WTC11 (cell line): Measurements from ENCODE around the gene MMP17. TPM values are rescaled to one million over a fixed set of nuclear protein-coding genes. Genes with fewer than 3 reads are reported as not detected.

ENCODE experiments used
- ATAC-seq: fragments of 200-7000 bp; cut with Tn5 transposase; 2 replicates; pipeline ENCODE4 v1.10.0; 2021; ENCODE audit warnings: mild to moderate bottlenecking, moderate library complexity
- CTCF ChIA-PET: fragments of 300-600 bp; sonication (Branson Sonifier 250); formaldehyde crosslinking; loops from one replicate; lab custom pipeline; 2021; ENCODE audit warnings: antibody characterized with exemption; lab: Charles Lee
- POLR2A ChIA-PET: fragments of 350-600 bp; sonication (Branson Sonifier 250); formaldehyde crosslinking; loops from one replicate; lab custom pipeline; 2021; ENCODE audit warnings: antibody characterized with exemption; lab: Charles Lee
- DNase-seq: peaks from one replicate; pipeline ENCODE4 v3.0.0; 2021; ENCODE audit warnings: low spot score
- H3K27ac Mint-ChIP-seq: 2 replicates; pipeline ENCODE4 v1.8.0; 2021; ENCODE audit warnings: mixed read lengths
- H3K27me3 Mint-ChIP-seq: 2 replicates; pipeline ENCODE4 v1.8.0; 2021; ENCODE audit warnings: low read depth, mild to moderate bottlenecking, moderate library complexity, mixed read lengths
- H3K36me3 Mint-ChIP-seq: 2 replicates; pipeline ENCODE4 v1.8.0; 2021; ENCODE audit warnings: mixed read lengths
- H3K4me1 Mint-ChIP-seq: 2 replicates; pipeline ENCODE4 v1.8.0; 2022; ENCODE audit warnings: mixed read lengths
- H3K4me3 Mint-ChIP-seq: 2 replicates; pipeline ENCODE4 v1.8.0; 2021; ENCODE audit warnings: mild to moderate bottlenecking, moderate library complexity, mixed read lengths
- H3K9me3 Mint-ChIP-seq: 2 replicates; pipeline ENCODE4 v1.8.0; 2021; ENCODE audit warnings: mixed read lengths
- ATF1 ChIP-seq: sonication (generic); formaldehyde crosslinking; IDR thresholded peaks from 2 replicates; pipeline ENCODE4 v1.8.1; 2023; ENCODE audit warnings: mild to moderate bottlenecking, moderate library complexity, missing genetic modification reagents
- CBFB ChIP-seq: sonication (generic); formaldehyde crosslinking; IDR thresholded peaks from 2 replicates; pipeline ENCODE4 v1.8.1; 2022; ENCODE audit warnings: mild to moderate bottlenecking, low read depth, missing genetic modification reagents
- CREB1 ChIP-seq: sonication (generic); formaldehyde crosslinking; IDR thresholded peaks from 2 replicates; pipeline ENCODE4 v1.8.0; 2023; ENCODE audit warnings: mild to moderate bottlenecking, missing genetic modification reagents
- EMX1 ChIP-seq: fragments of 250-450 bp; sonication (Bioruptor Pico); IDR thresholded peaks from 2 replicates; pipeline ENCODE4 v1.8.0; 2021; ENCODE audit warnings: mild to moderate bottlenecking
- FOXJ3 ChIP-seq: sonication (generic); formaldehyde crosslinking; IDR thresholded peaks from 2 replicates; pipeline ENCODE4 v1.9.0; 2021; ENCODE audit warnings: missing genetic modification reagents, mild to moderate bottlenecking, borderline replicate concordance
- FOXK1 ChIP-seq: sonication (generic); formaldehyde crosslinking; IDR thresholded peaks from 2 replicates; pipeline ENCODE4 v1.8.0; 2022; ENCODE audit warnings: mild to moderate bottlenecking, moderate library complexity, missing genetic modification reagents
- FOXP1 ChIP-seq: sonication (generic); formaldehyde crosslinking; IDR thresholded peaks from 2 replicates; pipeline ENCODE4 v1.8.0; 2022; ENCODE audit warnings: missing genetic modification reagents, mild to moderate bottlenecking, moderate library complexity, borderline replicate concordance
- GRHL2 ChIP-seq: fragments of 250-450 bp; sonication (Bioruptor Pico); IDR thresholded peaks from 2 replicates; pipeline ENCODE4 v1.8.0; 2022; ENCODE audit warnings: mild to moderate bottlenecking, moderate library complexity; ENCODE audit not compliant: insufficient replicate concordance, severe bottlenecking
- HMGA2 ChIP-seq: fragments of 250-450 bp; sonication (Bioruptor Pico); IDR thresholded peaks from 2 replicates; pipeline ENCODE4 v1.4.0; 2021; ENCODE audit warnings: mild to moderate bottlenecking, moderate library complexity
- IRF2 ChIP-seq: sonication (generic); formaldehyde crosslinking; IDR thresholded peaks from 2 replicates; pipeline ENCODE4 v1.8.0; 2022; ENCODE audit warnings: low read depth, missing genetic modification reagents, borderline replicate concordance
- NFATC4 ChIP-seq: fragments of 250-450 bp; sonication (Bioruptor Pico); IDR thresholded peaks from 2 replicates; pipeline ENCODE4 v1.9.0; 2021; ENCODE audit warnings: mild to moderate bottlenecking
- NFE2L1 ChIP-seq: sonication (generic); formaldehyde crosslinking; IDR thresholded peaks from 2 replicates; pipeline ENCODE4 v1.8.1; 2023; ENCODE audit warnings: missing genetic modification reagents
- NFYB ChIP-seq: sonication (generic); formaldehyde crosslinking; conservative IDR thresholded peaks from 2 replicates; pipeline ENCODE4 v1.8.0; 2022; ENCODE audit warnings: low read depth, missing genetic modification reagents
- OVOL2 ChIP-seq: fragments of 250-450 bp; sonication (Bioruptor Pico); IDR thresholded peaks from 2 replicates; pipeline ENCODE4 v1.9.0; 2021; ENCODE audit warnings: mild to moderate bottlenecking, borderline replicate concordance
- PRRX2 ChIP-seq: fragments of 250-450 bp; sonication (Bioruptor Pico); IDR thresholded peaks from 2 replicates; pipeline ENCODE4 v1.8.0; 2021; ENCODE audit warnings: mild to moderate bottlenecking
- SMAD3 ChIP-seq: sonication (generic); formaldehyde crosslinking; IDR thresholded peaks from 2 replicates; pipeline ENCODE4 v1.8.0; 2022; ENCODE audit warnings: missing genetic modification reagents, mild to moderate bottlenecking, borderline replicate concordance
- SP1 ChIP-seq: sonication (generic); formaldehyde crosslinking; conservative IDR thresholded peaks from 2 replicates; pipeline ENCODE4 v1.8.1; 2022; ENCODE audit warnings: missing genetic modification reagents
- TCF7 ChIP-seq: sonication (generic); formaldehyde crosslinking; IDR thresholded peaks from 2 replicates; pipeline ENCODE4 v1.8.0; 2022; ENCODE audit warnings: mild to moderate bottlenecking, low read depth, missing genetic modification reagents, moderate library complexity
- TP53 ChIP-seq: sonication (generic); formaldehyde crosslinking; IDR thresholded peaks from 2 replicates; pipeline ENCODE4 v1.8.1; 2023; ENCODE audit warnings: mild to moderate bottlenecking, missing genetic modification reagents
- USF1 ChIP-seq: sonication (generic); formaldehyde crosslinking; IDR thresholded peaks from 2 replicates; pipeline ENCODE4 v1.8.0; 2022; ENCODE audit warnings: mild to moderate bottlenecking, missing genetic modification reagents
- ZBTB21 ChIP-seq: sonication (generic); formaldehyde crosslinking; IDR thresholded peaks from 2 replicates; pipeline ENCODE4 v1.8.1; 2023; ENCODE audit warnings: mild to moderate bottlenecking, missing genetic modification reagents, borderline replicate concordance
- ZBTB43 ChIP-seq: sonication (generic); formaldehyde crosslinking; IDR thresholded peaks from 2 replicates; pipeline ENCODE4 v1.8.1; 2023; ENCODE audit warnings: mild to moderate bottlenecking, missing genetic modification reagents
- ZMAT4 ChIP-seq: fragments of 250-450 bp; sonication (Bioruptor Pico); IDR thresholded peaks from 2 replicates; pipeline ENCODE4 v1.9.0; 2021; ENCODE audit warnings: mild to moderate bottlenecking
- ZNF263 ChIP-seq: sonication (generic); formaldehyde crosslinking; IDR thresholded peaks from 2 replicates; pipeline ENCODE4 v1.8.1; 2022; ENCODE audit warnings: low read depth, mild to moderate bottlenecking, moderate library complexity, missing genetic modification reagents
- ZNF671 ChIP-seq: fragments of 250-450 bp; sonication (Bioruptor Pico); IDR thresholded peaks from 2 replicates; pipeline ENCODE4 v1.8.0; 2021; ENCODE audit warnings: mild to moderate bottlenecking
- total RNA-seq: library from RNA; stranded (reverse); gene quantifications from 3 replicates; pipeline ENCODE4 v1.2.3, GENCODE V29; 2021
- TF ChIP-seq, protein P1 (sequence below): fragments of 250-450 bp; sonication (Bioruptor Pico); IDR thresholded peaks from 2 replicates; pipeline ENCODE4 v1.8.0; 2021; ENCODE audit warnings: mild to moderate bottlenecking
- TF ChIP-seq, protein P2 (sequence below): sonication (generic); formaldehyde crosslinking; IDR thresholded peaks from 2 replicates; pipeline ENCODE4 v1.8.1; 2023; ENCODE audit warnings: mild to moderate bottlenecking, missing genetic modification reagents, borderline replicate concordance
- TF ChIP-seq, protein P3 (sequence below): sonication (generic); formaldehyde crosslinking; IDR thresholded peaks from 2 replicates; pipeline ENCODE4 v1.8.1; 2023; ENCODE audit warnings: mild to moderate bottlenecking, missing genetic modification reagents, moderate library complexity

MMP17 gene
- total RNA-seq, 1 experiment from 2014 or later = 67.1 TPM

DNA sequence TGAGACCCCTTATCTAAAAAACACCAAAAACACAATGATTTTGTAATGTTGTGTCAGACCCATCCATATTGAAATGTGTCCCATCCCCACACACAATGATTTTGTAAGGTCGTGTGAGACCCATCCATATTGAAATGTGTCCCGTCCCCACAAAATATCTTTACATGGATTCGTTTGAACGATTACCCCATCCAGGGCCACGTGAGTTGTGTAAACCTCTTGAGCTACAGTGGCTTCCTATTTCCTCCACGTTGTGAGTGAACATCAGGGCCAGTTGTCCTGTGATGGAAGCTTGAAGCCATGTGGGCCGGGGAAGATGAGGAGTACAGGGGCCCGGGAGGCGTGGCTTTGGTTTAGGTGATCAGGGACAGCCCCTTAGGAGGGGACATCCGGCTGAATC, 39.3 kb downstream of the MMP17 start:
- Mint-ChIP-seq H3K36me3 (no peaks in the 10 kb centered on the region), H3K27ac (no peak overlapping the region), H3K4me3 (no peak overlapping the region), H3K4me1 (peaks cover 11% of the 10 kb centered on the region), H3K9me3 (no peaks in the 10 kb centered on the region), H3K27me3 (no peaks in the 10 kb centered on the region)
- TF ChIP-seq NFATC4 (no peak), TCF7 (CRISPR knock-in tag) (no peak), FOXK1 (CRISPR knock-in tag) (no peak), ZBTB21 (CRISPR knock-in tag) (no peak), IRF2 (CRISPR knock-in tag) (no peak), CBFB (no peak), OVOL2 (CRISPR knock-in tag) (no peak), TP53 (no peak), SMAD3 (CRISPR knock-in tag) (no peak), NFYB (no peak), ZMAT4 (CRISPR knock-in tag) (no peak), PRRX2 (CRISPR knock-in tag) (no peak), EMX1 (CRISPR knock-in tag) (no peak), CREB1 (CRISPR knock-in tag) (no peak), GRHL2 (CRISPR knock-in tag) (no peak), FOXJ3 (CRISPR knock-in tag) (no peak)
- TF ChIP-seq, protein P1, sequence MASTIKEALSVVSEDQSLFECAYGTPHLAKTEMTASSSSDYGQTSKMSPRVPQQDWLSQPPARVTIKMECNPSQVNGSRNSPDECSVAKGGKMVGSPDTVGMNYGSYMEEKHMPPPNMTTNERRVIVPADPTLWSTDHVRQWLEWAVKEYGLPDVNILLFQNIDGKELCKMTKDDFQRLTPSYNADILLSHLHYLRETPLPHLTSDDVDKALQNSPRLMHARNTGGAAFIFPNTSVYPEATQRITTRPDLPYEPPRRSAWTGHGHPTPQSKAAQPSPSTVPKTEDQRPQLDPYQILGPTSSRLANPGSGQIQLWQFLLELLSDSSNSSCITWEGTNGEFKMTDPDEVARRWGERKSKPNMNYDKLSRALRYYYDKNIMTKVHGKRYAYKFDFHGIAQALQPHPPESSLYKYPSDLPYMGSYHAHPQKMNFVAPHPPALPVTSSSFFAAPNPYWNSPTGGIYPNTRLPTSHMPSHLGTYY (CRISPR knock-in tag) = no peak
- TF ChIP-seq, protein P2, sequence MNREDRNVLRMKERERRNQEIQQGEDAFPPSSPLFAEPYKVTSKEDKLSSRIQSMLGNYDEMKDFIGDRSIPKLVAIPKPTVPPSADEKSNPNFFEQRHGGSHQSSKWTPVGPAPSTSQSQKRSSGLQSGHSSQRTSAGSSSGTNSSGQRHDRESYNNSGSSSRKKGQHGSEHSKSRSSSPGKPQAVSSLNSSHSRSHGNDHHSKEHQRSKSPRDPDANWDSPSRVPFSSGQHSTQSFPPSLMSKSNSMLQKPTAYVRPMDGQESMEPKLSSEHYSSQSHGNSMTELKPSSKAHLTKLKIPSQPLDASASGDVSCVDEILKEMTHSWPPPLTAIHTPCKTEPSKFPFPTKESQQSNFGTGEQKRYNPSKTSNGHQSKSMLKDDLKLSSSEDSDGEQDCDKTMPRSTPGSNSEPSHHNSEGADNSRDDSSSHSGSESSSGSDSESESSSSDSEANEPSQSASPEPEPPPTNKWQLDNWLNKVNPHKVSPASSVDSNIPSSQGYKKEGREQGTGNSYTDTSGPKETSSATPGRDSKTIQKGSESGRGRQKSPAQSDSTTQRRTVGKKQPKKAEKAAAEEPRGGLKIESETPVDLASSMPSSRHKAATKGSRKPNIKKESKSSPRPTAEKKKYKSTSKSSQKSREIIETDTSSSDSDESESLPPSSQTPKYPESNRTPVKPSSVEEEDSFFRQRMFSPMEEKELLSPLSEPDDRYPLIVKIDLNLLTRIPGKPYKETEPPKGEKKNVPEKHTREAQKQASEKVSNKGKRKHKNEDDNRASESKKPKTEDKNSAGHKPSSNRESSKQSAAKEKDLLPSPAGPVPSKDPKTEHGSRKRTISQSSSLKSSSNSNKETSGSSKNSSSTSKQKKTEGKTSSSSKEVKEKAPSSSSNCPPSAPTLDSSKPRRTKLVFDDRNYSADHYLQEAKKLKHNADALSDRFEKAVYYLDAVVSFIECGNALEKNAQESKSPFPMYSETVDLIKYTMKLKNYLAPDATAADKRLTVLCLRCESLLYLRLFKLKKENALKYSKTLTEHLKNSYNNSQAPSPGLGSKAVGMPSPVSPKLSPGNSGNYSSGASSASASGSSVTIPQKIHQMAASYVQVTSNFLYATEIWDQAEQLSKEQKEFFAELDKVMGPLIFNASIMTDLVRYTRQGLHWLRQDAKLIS (CRISPR knock-in tag) = no peak
- POLR2A ChIA-PET = no interaction called here
- CTCF ChIA-PET = no interaction called here
- DNase-seq (no peak), ATAC-seq (no peak)

DNA sequence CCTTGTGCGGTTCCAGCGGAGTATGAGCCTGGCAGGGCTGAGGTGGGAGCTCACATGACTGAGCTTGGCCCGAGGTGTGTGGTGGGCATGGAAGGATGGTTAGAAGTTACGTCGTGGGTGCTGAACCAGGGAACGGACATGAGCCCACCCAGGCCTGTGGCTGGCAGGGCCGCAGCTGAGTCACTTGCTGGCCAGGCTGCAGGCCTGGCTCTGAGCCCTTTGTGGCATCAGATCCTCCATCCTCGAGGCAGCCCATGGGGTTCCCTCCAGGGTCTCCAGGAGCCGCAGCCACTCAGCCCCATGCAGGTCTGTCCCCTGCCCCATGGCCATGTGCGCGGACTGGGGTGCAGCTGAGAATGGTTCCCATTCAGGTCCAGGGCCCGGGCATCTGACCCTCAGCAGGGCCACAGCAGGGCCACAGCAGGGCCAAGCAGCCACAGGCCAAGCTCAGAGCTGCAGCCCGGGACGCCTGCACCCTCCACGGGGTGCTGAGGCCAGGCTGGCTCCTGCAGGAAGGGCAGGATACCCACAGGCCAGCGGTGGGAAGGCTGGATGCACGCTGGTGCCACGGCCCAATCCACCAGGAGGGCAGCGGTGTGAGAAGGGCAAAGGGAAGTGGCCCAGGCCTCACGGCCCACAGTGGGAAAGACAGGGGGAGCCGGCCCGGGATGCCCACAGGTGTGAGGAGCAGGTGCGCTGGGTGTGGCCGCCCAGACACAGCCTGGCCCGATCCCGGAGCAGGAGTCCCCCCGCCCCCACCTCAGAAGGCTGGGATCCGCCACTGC, 39.9 kb downstream of the MMP17 start:
- no peak for DNase-seq
- Mint-ChIP-seq H3K4me3 (no peak overlapping the region), H3K27ac (no peak overlapping the region)
- no peak for TF ChIP-seq USF1 (CRISPR knock-in tag)
- no peak for TF ChIP-seq NFE2L1
- TF ChIP-seq, protein P3, sequence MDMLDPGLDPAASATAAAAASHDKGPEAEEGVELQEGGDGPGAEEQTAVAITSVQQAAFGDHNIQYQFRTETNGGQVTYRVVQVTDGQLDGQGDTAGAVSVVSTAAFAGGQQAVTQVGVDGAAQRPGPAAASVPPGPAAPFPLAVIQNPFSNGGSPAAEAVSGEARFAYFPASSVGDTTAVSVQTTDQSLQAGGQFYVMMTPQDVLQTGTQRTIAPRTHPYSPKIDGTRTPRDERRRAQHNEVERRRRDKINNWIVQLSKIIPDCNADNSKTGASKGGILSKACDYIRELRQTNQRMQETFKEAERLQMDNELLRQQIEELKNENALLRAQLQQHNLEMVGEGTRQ (CRISPR knock-in tag) = no peak
- no peak for TF ChIP-seq TP53
- no peak for TF ChIP-seq HMGA2 (CRISPR knock-in tag)
- no peak for TF ChIP-seq SP1
- TF ChIP-seq ZBTB43 (CRISPR knock-in tag) = no peak
- no peak for TF ChIP-seq ZNF263 (CRISPR knock-in tag)
- no peak for TF ChIP-seq NFYB
- TF ChIP-seq ZMAT4 (CRISPR knock-in tag) = no peak
- TF ChIP-seq ZNF671 (CRISPR knock-in tag) = no peak
- no peak for TF ChIP-seq ATF1 (CRISPR knock-in tag)
- no peak for TF ChIP-seq FOXP1 (CRISPR knock-in tag)
- no peak for TF ChIP-seq EMX1 (CRISPR knock-in tag)

More for the DNA sequence above, 39.9 kb downstream of the MMP17 start:
- ChIA-PET POLR2A (no interaction called here), CTCF (no interaction called here)
- ATAC-seq = no peak
- Mint-ChIP-seq H3K4me1 (peaks cover 5% of the 10 kb centered on the region), H3K36me3 (no peaks in the 10 kb centered on the region), H3K9me3 (no peaks in the 10 kb centered on the region), H3K27me3 (no peaks in the 10 kb centered on the region)
